Stimulated activated CD4-positive, alpha-beta T cell treated with anti-CD3 and anti-CD28 coated beads, Interleukin-1b, Interleukin-23, amount 100 ng/mL, for 48 hours (primary cell): ENCODE results near the gene TMUB1.

ENCODE experiments used
- DNase-seq: peaks from one replicate; pipeline ENCODE4 v3.0.0-alpha.2; 2020

Gene TMUB1

GRCh38 chr7:151101621-151102396 lies 18.5 kb upstream of the TMUB1 start:
- DNase-seq: no peak

- DNase-seq: no peak
Measured at GRCh38 chr7:151100921-151101320, 17.6 kb upstream of the TMUB1 start.

GRCh38 chr7:151099486-151100211 lies 16.4 kb upstream of the TMUB1 start:
- DNase-seq: no peak

GRCh38 chr7:151095828-151096475 lies 12.7 kb upstream of the TMUB1 start:
- DNase-seq: no peak

- no peak for DNase-seq
Measured at GRCh38 chr7:151095123-151095797, 12.0 kb upstream of the TMUB1 start.

- DNase-seq: no peak
Measured at GRCh38 chr7:151094675-151095074, 11.4 kb upstream of the TMUB1 start.

- no peak for DNase-seq
Measured at GRCh38 chr7:151093748-151094147, 10.5 kb upstream of the TMUB1 start.

GRCh38 chr7:151091988-151092387 lies 8.7 kb upstream of the TMUB1 start:
- DNase-seq: no peak

GRCh38 chr7:151091431-151091830 lies 8.1 kb upstream of the TMUB1 start:
- no peak for DNase-seq

- no peak for DNase-seq
Measured at GRCh38 chr7:151091003-151091402, 7.7 kb upstream of the TMUB1 start.

GRCh38 chr7:151089893-151090730 lies 6.8 kb upstream of the TMUB1 start:
- no peak for DNase-seq

- DNase-seq: no peak
Measured at GRCh38 chr7:151088856-151089699, 5.8 kb upstream of the TMUB1 start.

GRCh38 chr7:151088019-151088855 lies 4.9 kb upstream of the TMUB1 start:
- no peak for DNase-seq

- peak; percentile 27 for DNase-seq
Measured at GRCh38 chr7:151087245-151088018, 4.1 kb upstream of the TMUB1 start.

GRCh38 chr7:151086802-151087244 lies 3.5 kb upstream of the TMUB1 start:
- peak; percentile 38 for DNase-seq

GRCh38 chr7:151085691-151086620 lies 2.7 kb upstream of the TMUB1 start, which contains the start of gene AGAP3:
AGAP3 (plus strand) TSS chr7:151086475; CDS start chr7:151086742, 267 bp downstream.
- DNase-seq: peak; percentile 31

GRCh38 chr7:151085329-151085690 lies 2.0 kb upstream of the TMUB1 start:
- DNase-seq: no peak

GRCh38 chr7:151083824-151084160 lies 499 bp upstream of the TMUB1 start:
- DNase-seq: no peak
